ENCODE data around the gene ATP6V1B1.
"Not testable (repeated sequence)": the region's sequence is repeated elsewhere in the genome, so short reads cannot be mapped to it uniquely, and the experiment has no call there.

The ATP6V1B1 gene

DNA sequence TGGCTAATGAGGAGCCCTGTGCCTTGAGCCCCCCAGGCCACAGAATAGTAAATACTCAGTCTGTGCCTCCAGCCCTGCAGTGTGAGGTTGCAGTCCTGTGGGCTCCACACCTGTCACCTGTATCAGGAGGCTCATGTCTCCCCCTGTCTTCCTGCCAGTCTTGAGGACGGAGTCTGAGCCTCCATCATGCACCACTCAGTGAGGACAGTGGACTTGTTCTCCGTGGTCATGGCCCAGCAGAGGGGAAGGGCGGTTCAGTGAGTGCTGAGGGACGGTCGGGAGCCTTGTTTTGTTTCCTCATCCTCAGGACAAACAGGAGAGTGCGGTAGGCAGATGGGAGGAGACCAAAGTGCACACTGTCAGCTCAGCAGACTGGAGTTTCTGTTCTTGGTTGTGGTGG is 76.1 kb downstream of the ATP6V1B1 start:
- not testable (repeated sequence) for DNase-seq (ENCODE audit: low spot score)

Data from COLO829 (cell line).